T-helper 2 cell (primary cell): ENCODE results near the gene ELMO1.

Experiments used
- DNase-seq, 5 experiments: peaks; one replicate each; pipeline versions ENCODE4 v3.0.0 to v3.0.0-alpha.2; 2012 to 2022

ELMO1 gene

DNA sequence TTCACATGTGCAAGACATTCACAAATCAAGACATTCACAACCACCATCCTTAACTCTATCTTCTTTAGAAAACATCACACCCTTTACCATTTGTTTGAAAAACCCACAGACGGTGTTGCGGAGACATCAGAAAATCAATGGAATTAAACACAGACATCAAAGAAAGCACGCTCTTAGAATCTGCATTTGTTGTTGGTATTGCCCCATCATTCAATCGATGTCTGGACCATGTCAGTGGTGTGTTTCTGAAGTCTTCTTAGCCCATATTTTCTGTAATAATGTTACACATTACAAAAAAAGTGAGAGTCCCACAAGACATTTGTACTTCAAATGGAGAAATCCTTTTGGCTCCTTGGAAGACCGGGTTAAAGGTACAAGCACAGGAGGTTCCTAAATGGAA lies 550.5 kb downstream of the ELMO1 start:
- no peak for DNase-seq

DNA sequence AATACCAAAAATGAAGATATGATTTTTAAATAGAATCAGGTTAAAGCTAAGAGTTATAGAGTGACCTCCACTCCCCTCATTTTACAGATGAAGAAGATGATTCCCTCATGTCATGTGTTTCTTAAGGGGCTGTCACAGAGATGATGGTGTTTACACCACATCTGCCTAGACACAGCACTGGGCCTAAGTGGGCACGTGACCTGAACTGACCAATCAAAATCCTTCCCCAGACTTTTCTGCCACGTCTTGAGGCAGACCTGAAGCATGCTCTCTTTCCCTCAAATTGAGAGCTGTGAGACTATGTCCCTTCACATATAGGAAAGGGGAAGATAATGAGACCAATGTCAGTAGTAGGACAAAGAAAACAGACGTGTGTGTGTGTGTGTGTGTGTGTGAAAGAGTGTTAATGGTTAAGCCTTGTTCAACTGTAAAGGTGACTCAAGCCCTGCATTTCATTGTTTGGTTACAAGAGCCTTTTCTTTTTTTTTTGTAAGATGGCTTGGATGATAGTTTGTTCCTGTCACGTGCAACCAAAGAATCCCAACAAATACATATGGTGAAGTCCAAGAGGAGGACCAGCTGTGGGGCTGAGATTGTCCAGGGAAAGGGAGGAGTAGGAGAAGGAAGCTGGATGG lies 551.6 kb downstream of the ELMO1 start:
- no peak for DNase-seq

DNA sequence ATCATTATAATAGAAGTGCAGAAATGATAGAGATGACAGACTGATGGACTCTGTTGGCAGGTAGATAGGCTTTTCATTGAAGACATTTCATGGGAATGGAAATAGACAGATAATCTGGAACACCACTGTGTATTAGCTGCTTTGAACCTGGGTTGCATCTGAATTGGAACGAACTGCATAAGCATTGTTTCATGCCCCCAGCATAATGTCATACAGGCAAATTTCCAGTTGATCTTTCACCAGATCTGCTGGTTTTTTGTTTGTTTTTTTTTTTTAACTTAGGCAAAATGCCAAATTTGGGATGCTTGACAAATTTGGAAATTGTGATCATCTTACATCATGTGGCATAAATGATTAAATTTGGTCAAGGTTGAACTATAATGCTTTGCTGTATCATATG lies 552.2 kb downstream of the ELMO1 start:
- DNase-seq: no peak

DNA sequence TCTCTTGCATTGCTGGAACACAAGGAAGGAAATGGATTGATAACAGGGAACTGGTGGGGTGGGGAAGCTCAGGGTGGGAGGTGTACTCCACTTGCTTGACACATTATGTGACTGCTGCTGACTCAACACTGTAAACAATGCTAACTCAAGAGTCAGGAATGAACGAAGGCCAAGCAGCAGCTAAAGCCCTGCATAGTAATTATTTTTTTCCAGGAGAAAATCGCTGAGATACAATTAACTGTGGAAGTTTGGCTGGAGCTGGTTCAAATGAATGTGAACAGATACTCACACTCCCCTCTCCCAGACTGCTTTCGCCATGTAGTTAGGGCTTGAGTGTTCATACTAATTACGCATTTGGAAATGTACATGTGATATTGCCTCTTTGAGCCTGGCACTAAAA lies 553.5 kb downstream of the ELMO1 start:
- DNase-seq: no peak

DNA sequence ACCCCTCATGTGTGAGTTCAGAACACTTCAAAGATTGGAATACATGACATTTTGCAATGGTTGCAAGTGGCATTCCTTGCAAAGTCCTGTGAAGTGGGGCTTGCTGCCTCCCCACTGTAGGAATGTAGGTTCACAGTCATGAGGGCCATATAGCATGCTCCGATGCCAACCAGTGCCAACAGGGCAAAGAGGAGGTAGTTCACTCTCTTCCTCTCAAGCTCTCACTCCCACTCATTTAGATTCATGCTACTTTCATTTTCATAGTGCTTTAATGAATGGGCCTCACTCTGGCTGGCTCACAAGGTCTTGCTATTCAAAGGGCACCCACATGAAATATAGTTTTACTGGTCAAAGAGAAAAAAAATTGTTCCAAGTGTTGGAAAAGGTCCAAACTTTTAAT lies 554.5 kb downstream of the ELMO1 start:
- DNase-seq: peak in 1 of 5 experiments; percentile 13

DNA sequence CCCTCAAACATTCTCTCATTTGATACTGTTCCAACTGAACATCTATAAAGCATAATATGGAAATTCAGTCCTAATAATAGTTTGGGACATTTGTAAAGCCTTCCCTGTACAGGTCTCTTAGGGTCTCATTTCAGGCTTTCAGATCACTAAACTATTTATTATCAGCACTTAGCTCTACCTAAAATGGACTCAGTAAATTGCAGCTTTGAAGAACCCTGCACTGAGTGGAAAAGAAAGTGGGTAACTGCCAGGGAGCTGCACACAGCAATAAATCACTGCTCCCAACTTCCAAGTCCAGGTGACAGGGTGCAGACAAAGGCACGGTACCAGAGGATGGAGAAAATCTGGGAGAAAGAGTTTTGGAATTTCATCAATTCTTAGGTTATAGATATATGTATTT lies 559.5 kb downstream of the ELMO1 start:
- no peak for DNase-seq

DNA sequence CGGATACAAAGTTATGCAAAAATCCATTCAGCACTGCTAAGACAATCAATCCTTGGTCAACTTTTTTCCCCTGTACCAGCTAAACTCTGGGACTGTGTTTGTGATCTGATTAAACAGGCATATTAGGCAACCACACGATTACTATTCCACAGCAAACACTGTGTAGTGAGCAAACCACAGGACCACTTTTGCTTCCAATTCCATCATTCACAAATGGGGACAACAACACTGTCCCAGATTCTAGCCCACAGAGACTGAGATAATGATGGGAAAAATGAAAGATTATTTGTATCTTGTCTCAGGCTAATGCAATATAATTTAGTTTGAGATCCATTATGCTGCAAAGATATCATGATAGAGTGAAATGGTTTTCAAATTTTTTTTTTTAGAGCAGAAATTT lies 560.7 kb downstream of the ELMO1 start:
- no peak for DNase-seq

DNA sequence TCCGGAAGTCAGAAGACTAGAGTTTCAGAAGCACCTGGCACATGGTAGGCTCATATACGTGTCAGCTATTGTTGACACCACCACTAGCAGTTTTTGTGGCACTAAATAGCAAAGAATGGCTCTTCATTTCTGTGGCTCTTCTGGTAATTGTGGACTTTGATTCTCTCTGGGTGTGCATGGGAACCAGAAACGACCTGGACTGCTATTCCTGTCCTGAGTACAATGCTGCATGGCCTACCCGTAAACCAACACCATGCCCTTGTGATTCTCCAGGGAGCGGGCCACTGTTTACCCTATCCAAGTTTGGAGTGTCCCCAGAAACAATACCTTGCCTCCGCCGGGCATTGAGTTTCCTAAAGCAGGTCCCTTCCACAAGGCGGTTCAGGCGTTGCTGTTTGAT lies 561.4 kb downstream of the ELMO1 start:
- no peak for DNase-seq

DNA sequence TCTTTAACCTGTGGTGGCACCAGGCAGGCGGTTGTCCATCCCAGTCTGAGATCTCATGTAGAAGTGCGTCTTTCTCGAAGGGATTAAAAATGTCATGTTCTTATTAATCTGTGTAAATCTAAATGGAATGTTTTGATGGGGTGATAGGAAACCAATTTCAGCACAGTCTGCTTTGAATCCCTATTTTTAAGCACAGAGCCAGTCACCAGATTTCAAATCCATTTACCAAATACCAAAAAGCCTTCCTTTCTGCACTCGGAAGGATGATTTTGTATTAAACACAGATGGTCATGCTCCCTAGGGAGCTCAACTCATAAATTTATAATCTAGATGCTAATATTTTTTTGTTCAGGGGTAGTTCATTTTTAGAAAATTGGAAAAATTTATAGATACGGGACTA lies 563.8 kb downstream of the ELMO1 start:
- DNase-seq: no peak

DNA sequence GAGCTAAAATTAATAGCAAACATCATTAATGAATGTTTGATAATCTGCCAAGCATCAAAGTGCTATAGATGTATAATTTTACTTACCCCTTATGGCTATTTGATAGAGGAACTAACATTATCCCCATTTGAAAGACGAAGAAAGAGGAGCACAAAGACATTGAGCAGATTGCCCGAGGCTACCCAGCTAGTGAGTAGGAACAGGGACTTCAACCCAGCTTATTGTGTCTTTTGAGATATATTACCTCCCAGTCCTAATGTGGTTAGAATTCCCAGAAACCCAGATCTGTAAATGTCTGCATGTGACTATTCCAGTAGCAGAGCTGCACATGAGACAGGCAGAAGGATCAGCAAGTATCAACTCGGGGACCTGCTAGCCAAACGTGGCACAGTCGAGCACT lies 564.3 kb downstream of the ELMO1 start:
- DNase-seq: no peak

DNA sequence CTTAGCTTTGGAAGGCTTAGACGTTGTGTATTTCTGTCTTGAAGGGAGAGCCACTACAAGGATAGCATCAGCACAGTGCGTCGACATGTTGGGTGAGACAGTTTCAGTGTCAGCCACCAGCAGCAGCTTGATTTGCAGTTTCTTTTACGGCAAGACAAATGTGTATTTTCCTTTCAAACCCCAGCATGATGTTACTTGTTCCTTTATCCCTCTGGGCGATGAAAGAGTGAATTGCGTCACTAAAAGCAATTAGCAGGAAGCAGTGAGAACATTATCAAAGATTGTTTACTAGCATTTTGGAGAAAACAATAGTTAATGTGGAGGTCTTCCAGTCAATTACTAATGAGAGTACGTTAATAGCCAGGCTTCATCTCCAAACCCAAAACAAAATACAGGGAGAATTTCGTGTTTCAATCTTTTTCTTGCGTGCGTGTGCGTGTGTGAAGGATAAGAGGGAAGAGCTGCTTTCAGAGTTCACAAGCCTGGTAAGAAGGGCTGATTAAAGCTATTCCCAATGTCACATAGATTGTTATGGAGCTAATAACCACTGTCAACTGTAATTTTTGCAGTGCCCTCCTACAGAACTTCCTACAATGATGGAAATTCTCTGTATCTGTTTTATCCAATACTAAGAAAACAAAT lies 567.3 kb downstream of the ELMO1 start:
- DNase-seq: no peak

DNA sequence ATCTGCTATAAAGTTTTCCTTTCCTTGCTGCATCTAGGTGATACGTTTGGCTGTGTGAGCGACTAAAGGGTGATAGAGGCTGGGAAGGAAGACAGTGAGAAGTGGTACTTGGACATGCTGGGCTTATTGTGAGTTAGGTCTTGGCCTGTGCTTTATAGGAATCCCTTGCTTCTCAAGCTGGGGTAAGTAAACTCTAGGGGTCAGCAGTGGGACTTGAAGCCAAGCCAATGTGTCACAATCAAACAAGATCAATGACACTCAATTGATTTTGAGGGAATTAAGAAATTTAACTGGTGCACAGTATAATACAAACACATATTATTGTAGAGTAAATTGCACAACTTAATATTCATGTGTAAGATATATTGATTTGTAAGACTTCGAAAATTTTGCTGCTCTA lies 568.6 kb downstream of the ELMO1 start:
- DNase-seq: no peak

DNA sequence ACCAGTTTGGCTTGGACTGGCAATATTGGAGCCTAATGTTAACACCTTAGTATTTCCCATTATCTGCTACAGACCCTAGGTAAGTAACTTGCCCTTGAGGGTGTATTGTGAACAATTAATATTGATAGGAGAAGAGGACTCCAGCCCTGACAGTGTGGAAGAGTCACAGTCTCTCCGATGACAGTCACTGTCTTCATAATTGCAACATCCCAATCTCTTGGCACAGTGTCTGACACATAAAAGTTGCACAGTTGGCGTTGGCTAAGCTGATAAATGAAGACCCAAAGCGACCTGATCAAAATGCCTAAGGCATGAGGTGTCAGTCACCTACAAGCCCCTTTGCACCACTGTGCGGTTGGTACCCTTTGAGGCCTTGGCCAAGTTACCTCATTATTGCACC lies 569.6 kb downstream of the ELMO1 start:
- no peak for DNase-seq

DNA sequence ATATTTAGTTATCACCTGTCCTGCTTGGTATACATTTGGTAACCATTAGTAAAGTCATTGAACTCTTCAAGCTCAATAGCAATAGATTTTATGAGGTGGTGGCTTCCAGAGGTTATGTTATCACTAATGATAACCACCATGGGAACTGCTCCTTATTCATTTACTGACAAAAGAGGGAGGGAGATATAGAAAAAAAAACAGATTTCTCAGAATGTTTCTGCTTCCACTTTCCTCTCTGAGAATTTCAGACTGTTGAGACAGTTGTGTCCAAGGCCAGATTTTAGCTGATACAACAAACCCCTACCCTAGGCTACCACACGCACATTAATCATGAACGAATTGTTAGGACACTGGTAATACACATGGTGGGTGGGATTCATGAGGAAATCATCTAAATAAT lies 570.4 kb downstream of the ELMO1 start:
- peak in 1 of 5 experiments; percentile 13 for DNase-seq

DNA sequence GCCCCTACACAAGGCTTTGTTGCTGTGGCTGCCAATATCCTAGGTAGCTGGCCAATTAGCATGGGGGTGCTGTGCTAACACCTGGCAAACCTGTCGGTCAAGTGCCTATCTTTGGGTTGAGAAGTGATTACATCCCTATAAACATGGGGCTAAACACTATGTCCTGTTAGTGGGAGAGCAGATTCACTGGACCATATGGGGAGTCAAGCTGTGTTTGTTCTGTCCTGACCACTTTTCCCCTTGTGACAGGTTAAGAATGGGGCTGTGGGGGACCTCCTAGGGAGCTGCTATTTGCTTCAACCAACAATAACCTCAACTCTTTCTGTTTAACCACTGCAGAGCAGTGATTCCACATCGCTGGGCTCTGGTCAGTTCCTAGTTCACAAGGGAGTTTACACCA lies 572.9 kb downstream of the ELMO1 start:
- DNase-seq: no peak

DNA sequence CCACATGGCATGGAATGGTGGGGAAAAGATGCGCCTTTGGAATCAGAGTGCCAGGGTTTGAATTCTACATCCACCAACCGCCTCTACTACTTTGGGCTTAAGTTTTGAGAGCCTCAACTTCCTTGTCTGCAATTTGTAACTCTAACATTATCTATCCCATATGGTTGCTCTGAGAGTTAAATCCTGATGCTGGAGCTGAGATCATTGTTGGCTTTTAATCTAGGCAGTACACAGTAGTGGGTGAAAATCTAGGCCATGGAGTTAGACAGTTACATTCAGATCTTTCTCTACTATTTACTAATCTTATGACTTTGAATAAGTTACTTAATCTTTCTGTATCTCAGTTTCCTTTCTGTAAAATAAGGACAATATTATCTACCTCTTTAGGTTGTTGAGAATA lies 574.6 kb downstream of the ELMO1 start:
- no peak for DNase-seq

DNA sequence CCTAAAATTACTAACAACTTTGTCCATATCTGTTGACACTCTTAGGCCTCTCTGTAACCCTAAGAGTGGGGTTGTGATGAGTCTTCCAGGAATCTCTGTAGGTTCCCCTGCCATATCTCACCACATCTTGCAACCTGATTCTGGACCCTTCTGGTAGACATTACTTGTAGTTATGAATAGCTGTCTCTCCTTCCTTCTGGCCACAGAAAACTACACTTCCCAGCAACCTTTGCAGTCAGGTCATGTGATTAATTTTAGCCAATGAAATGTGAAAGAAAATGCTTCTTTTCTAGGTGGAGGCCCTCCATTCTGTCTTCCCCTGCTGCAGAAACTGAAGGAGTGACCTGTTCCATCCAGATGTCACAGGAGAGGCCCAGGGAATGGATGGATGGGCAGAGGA lies 576.8 kb downstream of the ELMO1 start:
- DNase-seq: peak in 1 of 5 experiments; percentile 31

DNA sequence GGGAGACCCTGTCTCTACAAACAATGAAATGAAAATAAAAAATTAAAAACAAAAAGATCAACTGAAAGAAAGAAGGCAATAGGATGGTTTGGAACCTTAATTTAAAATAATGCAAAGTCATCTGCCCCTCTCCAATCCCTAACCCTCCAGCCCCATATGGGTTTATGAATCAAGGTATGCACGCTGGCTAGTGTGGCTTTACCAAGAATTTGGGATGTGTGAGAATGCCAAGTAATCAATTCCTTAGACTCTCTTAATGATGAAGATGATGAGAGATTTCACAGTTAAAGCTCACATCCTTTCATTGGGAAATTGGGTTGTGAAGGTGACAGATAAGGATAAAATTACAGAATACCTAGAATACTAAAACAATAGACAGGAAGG lies 577.3 kb downstream of the ELMO1 start:
- no peak for DNase-seq

DNA sequence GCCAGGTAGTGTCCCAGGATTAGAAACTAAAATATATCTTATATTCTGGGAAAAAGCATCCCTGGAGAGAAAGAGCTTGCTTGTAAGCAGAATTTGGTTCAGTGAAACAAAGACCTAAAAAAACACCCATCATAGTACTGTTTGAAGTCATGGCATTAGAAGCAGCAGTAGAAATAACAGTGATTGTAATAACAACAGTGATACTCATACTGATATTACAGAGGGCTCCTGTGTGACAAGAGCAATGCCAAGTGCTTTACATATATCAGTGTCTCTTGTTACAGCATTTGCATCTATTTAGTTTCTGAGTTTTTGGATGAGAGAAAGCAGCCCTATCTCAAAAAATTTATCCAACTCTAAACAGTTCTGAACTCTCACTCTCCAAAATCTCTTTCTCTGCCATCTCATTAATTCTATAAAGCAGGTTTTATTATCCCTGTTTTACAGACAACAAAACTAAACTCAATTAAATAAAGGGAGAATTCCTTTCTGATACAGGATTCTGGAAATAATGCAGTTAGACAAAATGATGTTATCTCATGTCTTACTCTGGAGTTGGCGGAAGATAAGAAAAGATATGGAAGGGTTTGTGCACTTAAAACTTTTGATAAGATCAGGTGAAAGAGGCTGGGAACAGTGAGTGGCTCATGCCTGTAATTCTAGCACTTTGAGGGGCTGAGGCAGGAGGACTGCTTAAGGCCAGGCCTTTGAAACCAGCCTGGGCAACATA lies 577.9 kb downstream of the ELMO1 start:
- DNase-seq: no peak

DNA sequence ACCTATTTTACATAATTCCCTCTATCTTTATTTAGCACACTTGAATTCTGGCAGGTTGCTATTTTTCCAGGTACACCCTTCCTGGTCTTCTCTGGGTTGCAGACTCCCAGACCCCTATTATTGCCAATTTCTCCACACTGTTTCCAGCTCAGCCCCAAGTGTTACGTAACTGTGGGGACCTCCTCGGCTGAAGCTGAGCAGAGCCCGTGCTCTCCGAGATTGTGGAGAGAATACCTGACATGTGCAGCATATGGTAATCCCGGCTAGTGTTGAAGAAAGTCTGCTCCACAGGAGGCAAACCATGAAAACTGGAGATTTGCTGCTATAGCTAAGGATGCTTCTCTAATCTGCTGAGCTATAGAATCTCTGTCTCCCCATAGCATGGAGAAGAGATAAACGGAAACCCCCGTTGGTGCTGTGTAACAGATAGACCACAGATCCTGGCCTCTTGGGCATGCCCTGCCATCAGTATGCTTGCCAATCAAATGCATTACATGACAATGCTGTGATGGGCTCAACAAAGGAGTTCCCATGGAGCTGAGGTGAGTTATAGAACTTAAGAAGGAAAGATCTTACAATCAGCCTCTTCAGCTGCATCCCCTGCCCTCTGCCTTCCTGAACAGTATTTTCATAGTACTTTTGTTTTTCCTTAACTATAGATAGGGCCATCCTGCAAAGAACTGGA lies 579.8 kb downstream of the ELMO1 start:
- DNase-seq: no peak

DNA sequence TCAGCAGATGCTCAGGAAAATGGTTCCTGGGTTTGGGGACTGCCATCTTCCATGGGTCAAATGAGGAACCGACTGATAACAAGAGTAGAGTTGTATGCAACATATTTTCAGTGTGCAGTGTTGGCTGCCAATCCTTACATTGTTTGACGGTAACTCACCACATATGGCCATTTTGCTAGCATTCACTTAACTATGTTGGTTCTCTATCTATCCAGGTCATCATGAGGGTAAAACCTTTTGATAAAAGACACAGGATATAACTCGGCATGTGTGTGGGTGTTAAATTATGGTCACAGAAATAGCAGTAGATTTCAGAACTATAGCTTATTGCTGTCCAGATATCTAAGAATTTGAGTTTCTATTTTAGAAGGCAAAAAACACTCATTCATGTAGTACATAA lies 583.6 kb downstream of the ELMO1 start:
- peak in 2 of 5 experiments; percentile 52 to 59 for DNase-seq

DNA sequence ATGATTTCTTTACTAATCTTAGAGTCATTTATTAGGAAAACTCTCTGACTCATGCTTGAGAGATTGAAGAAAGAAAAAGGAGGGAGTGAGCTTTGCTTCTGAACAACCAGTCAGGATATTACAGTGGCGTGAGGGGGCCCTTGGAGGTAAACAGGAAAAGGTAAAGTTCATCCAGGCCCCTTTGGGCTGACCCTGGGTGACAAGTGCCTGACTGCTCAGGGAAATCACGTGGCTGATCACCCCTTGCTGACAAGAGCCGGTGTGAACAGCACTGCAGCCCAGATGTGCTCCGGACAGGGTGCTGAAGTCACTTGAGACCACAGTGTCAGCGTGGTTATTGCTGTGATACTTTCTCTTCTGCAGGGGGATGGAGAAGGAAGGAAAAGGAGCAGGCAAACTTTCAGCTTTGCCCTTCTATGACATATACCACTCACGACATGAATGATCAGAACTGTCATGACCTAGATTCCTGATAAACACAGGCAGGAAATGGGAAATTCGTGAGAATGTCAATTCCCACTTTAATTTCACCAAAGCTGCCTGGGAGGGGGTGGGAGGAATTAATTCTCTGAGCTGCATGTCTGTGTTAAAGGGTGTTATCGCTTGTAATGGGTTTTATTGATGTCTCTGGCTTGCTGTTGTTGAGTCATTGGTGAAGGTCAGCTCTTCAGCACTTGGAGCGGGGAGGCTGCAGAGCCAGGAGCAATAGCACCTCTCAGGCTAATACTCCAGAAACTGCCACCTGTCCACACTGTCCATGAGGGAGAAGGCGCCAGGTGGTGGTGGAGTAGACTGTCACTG lies 584.6 kb downstream of the ELMO1 start:
- DNase-seq: peak in 2 of 5 experiments; percentile 27 to 55

DNA sequence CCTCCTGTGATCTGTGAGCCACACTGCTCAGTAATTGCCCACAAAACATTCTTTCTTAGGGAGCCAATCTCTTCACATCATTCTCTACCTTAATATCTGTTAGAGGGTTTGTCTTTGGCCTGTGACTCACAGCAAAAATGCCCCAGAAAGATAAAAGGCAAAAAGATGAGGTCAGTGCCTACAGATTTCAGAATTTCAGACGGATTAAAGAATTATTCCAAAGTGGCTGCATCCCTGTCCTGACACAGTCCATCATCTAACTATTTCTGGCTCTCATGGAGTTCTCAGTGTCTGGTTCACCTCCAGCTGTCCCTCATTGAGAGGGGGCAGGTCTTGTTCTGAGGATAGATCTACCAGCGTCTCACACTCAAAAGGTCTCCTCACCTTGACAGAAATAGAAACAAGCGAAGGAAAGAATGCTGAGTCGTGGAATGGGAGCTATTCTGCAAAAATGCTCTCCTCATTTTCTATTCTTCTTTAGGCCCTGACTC lies 585.8 kb downstream of the ELMO1 start:
- DNase-seq: no peak
